Measurements from ENCODE around the gene CACNA2D3.

CACNA2D3 gene

GRCh38 chr3:54731732-54732445 lies 609.5 kb downstream of the CACNA2D3 start:
- no peak for TF ChIP-seq CTCF (IDR thresholded peaks at IDR 0.05; ENCODE audit: control insufficient read depth, insufficient read depth, low read depth, low read length, missing control alignments)
- H3K4me3 ChIP-seq (ENCODE audit: control insufficient read depth, low read depth, low read length) = no peak overlapping the region
- DNase-seq (ENCODE audit: low read depth) = no peak

- H3K4me3 ChIP-seq (ENCODE audit: control insufficient read depth, low read depth, low read length) = no peak overlapping the region
- TF ChIP-seq CTCF (IDR thresholded peaks at IDR 0.05; ENCODE audit: control insufficient read depth, insufficient read depth, low read depth, low read length, missing control alignments) = no peak
- DNase-seq (ENCODE audit: low read depth) = no peak
Observed at GRCh38 chr3:54733106-54734006, 611.0 kb downstream of the CACNA2D3 start.

- TF ChIP-seq CTCF (IDR thresholded peaks at IDR 0.05; ENCODE audit: control insufficient read depth, insufficient read depth, low read depth, low read length, missing control alignments) = no peak
- no peak overlapping the region for H3K4me3 ChIP-seq (ENCODE audit: control insufficient read depth, low read depth, low read length)
- no peak for DNase-seq (ENCODE audit: low read depth)
Observed at GRCh38 chr3:54736459-54736858, 614.1 kb downstream of the CACNA2D3 start.

- TF ChIP-seq CTCF (IDR thresholded peaks at IDR 0.05; ENCODE audit: control insufficient read depth, insufficient read depth, low read depth, low read length, missing control alignments) = no peak
- H3K4me3 ChIP-seq (ENCODE audit: control insufficient read depth, low read depth, low read length) = no peak overlapping the region
- DNase-seq (ENCODE audit: low read depth) = no peak
Observed at GRCh38 chr3:54743755-54744154, 621.4 kb downstream of the CACNA2D3 start.

- no peak overlapping the region for H3K4me3 ChIP-seq (ENCODE audit: control insufficient read depth, low read depth, low read length)
- no peak for DNase-seq (ENCODE audit: low read depth)
- no peak for TF ChIP-seq CTCF (IDR thresholded peaks at IDR 0.05; ENCODE audit: control insufficient read depth, insufficient read depth, low read depth, low read length, missing control alignments)
Observed at GRCh38 chr3:54744291-54744690, 621.9 kb downstream of the CACNA2D3 start.

- H3K4me3 ChIP-seq (ENCODE audit: control insufficient read depth, low read depth, low read length) = no peak overlapping the region
- DNase-seq (ENCODE audit: low read depth) = no peak
- no peak for TF ChIP-seq CTCF (IDR thresholded peaks at IDR 0.05; ENCODE audit: control insufficient read depth, insufficient read depth, low read depth, low read length, missing control alignments)
Observed at GRCh38 chr3:54745843-54746242, 623.5 kb downstream of the CACNA2D3 start.

Measured in AG09309 (cell line).